Measurements from ENCODE around the gene TMEM125.

TMEM125 gene

GRCh38 chr1:43294761-43295160 lies 25.0 kb downstream of the TMEM125 start:
- DNase-seq, result no peak

- no peak for DNase-seq
Observed at GRCh38 chr1:43296207-43296606, 26.4 kb downstream of the TMEM125 start.

- no peak for DNase-seq
Observed at GRCh38 chr1:43298055-43298454, 28.3 kb downstream of the TMEM125 start.

GRCh38 chr1:43299101-43299500 lies 29.3 kb downstream of the TMEM125 start:
- DNase-seq, result no peak

GRCh38 chr1:43300378-43301094 lies 30.8 kb downstream of the TMEM125 start, which contains the start of gene TIE1:
TIE1 (plus strand) TSS chr1:43300982; CDS start chr1:43301072, 90 bp downstream.
- no peak for DNase-seq

- DNase-seq, result no peak
Observed at GRCh38 chr1:43302201-43302600, 32.4 kb downstream of the TMEM125 start.

GRCh38 chr1:43302721-43303470 lies 33.1 kb downstream of the TMEM125 start:
- no peak for DNase-seq

- DNase-seq, result no peak
Observed at GRCh38 chr1:43303471-43304313, 33.9 kb downstream of the TMEM125 start.

GRCh38 chr1:43304314-43304681 lies 34.5 kb downstream of the TMEM125 start:
- no peak for DNase-seq

- DNase-seq, result no peak
Observed at GRCh38 chr1:43304771-43305300, 35.1 kb downstream of the TMEM125 start.

GRCh38 chr1:43305461-43305860 lies 35.7 kb downstream of the TMEM125 start:
- DNase-seq, result no peak

GRCh38 chr1:43305926-43306687 lies 36.3 kb downstream of the TMEM125 start:
- no peak for DNase-seq

GRCh38 chr1:43306688-43307457 lies 37.1 kb downstream of the TMEM125 start:
- no peak for DNase-seq

GRCh38 chr1:43307458-43308158 lies 37.8 kb downstream of the TMEM125 start:
- DNase-seq, result no peak

- no peak for DNase-seq
Observed at GRCh38 chr1:43308635-43309404, 39.0 kb downstream of the TMEM125 start.

GRCh38 chr1:43309405-43310025 lies 39.7 kb downstream of the TMEM125 start:
- no peak for DNase-seq

- DNase-seq, result no peak
Observed at GRCh38 chr1:43311521-43311920, 41.7 kb downstream of the TMEM125 start.

GRCh38 chr1:43312212-43312623 lies 42.4 kb downstream of the TMEM125 start:
- DNase-seq, result no peak

GRCh38 chr1:43312663-43313515 lies 43.1 kb downstream of the TMEM125 start:
- no peak for DNase-seq

Data from activated CD8-positive, alpha-beta memory T cell treated with anti-CD3 and anti-CD28 coated beads for 24 hours (primary cell).